Stimulated activated CD8-positive, alpha-beta memory T cell treated with anti-CD3 and anti-CD28 coated beads, Interleukin-2, amount 100 ng/mL, for 1 hour (primary cell): ENCODE results near the gene DAGLA.
"Not testable (repeated sequence)": the region's sequence is repeated elsewhere in the genome, so short reads cannot be mapped to it uniquely, and the experiment has no call there.

Experiments
- DNase-seq, 2 donors: peaks; one replicate each; pipeline ENCODE4 v3.0.0-alpha.2; 2020; ENCODE audit warnings: low read depth in 2 of 2

DAGLA gene

DNA sequence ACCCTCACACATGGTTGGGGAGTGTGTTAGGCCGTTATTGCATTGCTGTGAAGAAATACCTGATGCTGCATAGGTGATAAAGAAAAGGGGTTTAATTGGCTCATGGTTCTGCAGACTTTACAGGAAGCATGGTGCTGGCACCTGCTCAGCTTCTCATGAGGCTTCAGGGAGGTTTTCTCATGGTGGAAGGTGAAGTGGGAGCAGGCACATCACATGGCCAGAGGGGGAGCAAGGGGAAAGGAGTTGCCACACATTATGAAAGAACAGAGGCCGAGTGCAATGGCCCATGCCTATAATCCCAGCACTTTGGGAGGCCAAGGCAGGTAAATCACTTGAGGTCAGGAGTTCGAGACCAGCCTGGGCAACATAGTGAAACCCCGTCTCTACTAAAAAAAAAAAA, 19.2 kb upstream of the DAGLA start:
- not testable (repeated sequence) for DNase-seq

DNA sequence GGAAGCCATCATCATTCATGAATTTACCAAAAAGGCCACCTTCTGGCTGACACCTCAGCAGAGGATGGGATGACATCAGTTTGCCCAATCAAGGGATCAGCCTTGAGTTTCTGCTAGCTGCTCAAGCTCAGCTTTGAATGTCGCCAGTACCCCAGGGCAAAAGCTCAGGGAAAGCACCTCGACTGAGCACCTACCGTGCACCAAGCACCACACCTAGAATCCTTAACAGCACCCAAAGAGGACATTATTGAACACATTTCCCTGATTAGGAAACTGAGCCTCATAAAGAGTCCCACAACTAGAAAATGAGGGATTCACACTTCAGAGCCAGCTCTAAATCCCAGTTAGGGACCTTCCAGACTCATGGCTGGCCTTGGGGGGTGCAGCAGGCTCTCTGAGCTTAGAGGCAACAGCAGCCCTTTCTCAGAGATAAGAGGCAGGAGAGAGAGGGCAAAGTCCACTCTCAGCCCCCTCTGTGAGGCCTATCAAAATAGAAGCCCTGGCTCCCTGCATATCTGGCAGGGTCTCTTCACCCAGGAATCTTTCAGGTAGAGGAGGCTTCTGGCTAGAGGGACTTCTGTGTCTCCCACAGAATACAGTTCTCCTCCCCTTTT, 13.4 kb upstream of the DAGLA start:
- no peak for DNase-seq

DNA sequence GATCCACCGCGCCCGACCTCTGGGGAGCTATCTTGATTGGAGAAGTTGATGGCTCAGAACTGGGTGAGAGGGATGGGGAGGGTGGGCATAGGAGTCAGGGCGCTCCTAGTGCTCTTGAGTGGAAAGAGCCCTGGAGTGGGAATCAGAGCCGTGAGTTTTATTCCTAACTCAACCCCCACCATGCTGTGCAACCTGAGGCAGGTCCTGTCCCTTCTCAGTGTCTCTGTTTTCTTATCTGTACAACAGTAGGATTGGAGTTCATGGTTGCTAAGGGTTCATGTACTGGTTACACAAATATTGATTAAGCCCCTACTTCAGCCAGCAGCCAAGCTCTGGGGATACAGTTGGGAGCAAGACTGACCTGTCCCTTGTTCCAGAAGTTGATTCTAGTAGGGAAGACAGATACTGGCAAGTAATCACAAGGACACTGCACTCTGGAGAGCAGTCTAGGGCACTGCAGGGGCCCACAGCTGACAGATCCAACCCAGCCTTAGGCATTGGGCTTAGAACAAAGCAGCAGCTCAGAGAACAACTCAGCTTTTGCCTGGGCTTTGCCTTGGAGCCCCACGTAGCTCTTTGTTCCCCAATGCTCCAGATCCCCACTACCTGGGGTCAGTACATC, 12.4 kb upstream of the DAGLA start:
- no peak for DNase-seq

DNA sequence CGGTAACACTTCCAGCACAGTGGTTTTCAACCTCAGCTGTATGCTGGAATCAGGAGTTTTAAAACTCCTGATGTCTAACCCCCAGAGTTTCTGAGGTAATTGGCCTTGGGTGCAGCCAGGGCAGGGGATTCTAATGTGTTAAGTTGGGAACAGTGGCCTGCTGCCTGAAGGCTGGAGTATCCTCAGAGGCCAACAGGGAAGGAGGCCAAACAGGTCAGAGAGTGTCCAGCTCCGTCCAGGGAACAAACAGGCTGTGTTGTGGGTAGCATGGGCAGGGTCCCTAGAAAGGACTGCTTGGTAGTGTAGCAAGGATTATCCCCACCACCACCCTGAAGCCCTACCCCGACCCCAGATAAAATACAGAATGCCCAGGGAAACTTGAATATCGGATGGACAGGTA, 10.8 kb upstream of the DAGLA start:
- no peak for DNase-seq

DNA sequence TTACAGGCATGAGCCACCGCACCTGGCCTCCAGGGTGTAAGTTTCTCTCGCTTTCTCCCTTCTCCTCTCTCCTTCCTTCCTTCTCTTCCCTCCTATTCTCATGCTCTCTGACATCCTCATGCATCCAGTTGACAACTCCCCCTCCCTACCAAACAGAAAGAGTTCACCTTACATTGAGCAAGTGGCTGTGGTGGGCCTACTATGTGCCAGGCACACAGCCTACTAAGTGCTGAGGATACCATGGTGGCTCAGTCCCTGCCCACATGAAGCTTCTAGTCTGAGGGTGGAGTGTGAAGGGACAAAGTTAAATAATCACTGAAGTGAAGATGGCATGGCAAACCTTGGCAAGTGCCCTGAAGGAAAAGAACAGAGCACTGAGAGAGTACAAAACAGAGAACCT, 9.6 kb upstream of the DAGLA start:
- DNase-seq: no peak

DNA sequence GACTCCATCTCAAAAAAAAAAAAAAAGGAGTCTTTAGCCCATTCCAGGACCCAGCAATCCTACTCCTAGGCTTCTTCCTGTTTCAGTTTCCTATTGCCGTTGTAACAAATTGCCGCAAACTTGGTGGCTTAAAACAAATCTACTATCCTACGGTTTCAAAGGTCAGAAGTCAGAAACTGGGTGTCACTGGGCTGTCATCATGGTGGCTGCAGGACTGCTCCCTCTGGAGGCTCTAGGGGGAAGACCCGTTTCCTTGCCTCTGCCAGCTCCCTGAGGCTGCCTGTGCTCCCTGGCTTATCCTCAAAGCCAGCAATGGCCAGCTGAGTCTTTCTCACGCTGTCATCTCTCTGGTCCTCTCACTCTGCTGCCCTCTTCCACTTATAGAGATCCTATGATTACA, 8.7 kb upstream of the DAGLA start:
- no peak for DNase-seq

DNA sequence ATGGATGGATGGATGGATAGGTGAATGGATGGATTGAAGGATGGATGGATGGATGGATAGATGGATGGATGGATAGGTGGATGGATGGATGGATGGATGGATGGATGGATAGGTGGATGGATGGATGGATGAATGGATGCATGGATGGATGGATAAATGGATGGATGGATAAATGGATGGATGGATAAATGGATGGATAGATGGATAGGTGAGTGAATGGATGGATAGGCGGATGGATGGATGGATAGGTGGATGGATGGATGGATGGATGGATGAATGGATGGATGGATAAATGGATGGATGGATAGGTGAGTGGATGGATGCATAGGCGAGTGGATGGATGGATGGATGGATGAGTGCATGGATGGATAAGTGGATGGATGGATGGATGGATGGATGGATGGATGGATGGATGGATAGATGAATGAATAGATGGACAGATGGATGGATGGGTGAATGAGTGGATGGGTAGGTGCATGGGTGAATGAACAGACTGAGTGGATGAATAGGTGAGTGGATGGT, 6.2 kb upstream of the DAGLA start:
- DNase-seq: not testable (repeated sequence)

DNA sequence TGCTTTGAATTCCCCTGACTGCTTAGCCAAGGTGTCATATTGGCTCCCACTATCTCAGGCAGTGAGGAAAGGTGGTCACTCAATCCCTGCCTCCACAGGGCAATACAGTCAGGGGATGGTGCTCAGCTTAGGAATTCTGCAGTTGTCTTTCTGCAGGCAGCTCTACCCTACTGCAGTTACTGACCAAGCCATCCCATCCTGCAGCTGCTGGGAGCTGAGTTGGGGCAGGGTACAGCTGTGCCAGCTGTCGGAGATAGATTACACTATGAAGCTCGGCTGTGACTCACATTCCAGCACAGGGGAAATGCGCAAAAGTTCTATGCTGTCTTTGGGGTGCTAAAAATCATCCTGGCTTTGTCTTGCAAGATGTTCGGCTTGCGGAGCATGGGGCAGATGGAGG, 4.4 kb upstream of the DAGLA start:
- DNase-seq: no peak

DNA sequence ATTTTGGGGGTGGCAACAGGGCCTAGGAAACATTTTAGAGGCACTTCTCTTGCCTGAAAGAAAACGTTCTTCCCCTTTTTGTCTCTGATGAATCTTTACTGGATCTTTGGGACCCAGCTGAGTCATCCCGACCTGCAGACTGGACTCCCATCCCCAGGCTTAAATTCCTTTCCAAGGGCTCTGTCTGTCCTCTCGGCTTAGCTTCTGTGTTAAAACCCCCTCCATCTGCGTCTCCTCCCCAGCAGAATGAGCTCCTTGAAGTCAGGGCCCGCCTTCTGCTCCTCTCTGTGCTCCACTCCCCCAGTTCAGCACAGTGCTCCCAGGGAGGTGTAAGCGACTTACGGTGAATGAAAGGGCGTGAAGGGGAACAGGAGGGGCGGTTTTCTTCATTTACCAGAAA, 895 bp upstream of the DAGLA start:
- no peak for DNase-seq

DNA sequence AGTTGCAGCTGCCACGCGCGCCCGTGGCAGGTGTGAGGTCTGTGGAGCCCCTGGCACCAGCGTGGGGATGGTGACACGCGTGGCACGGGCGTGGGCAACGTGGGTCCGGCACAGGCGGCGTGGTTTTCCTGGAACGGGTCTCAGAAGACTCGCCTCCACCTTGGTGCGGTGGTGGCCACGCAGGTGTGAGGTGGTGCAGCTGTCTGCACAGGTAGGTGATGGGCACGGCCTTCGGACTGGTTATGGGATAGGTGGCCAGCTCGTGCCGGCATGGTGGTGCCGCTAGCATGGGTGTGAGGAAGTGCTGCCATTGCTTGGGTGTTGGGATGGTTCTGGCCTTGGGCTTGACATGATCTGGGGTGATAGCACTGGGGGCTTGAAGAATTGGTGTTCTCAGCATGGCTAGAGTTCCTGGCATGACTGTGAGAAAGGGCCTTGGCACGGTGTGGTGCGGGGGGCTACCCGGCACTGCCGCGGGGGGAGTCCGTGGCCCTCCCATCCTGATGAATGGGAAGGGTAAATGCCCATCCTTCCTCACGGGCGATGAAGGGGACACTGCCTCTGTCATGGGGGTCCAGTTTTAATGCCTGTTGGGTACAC, 531 bp downstream of the DAGLA start:
- no peak for DNase-seq

DNA sequence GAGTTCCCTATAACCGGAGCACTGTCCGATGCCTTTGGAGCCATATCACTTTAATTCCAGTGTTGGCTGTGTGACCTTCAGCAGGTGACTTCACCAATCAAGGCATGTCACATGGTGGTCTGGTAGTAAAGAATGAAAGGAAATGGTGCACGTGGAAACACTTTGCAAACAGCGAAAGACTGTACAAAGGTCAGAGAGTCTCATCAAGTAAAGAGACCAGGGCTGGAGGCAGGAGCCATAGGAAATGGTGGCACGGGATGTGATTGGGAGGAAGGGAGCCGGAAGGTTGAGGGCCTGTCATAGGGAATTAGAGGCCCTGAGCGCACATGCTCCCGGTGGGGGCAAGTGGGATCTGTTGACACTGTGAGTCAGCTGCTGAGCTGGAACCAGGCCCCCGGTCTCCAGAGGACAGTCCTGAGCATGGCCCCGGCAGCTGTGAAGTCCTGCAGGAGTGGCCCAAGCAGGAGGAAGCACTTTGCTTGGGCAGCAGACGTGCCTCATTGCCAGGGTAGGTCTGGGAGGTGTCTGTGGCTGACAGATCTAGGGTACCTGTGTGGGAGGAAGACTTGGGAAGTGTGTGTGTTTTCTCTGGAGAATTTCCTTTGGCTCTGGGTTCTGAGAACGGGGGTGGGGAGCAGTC, 2.0 kb downstream of the DAGLA start:
- no peak for DNase-seq

DNA sequence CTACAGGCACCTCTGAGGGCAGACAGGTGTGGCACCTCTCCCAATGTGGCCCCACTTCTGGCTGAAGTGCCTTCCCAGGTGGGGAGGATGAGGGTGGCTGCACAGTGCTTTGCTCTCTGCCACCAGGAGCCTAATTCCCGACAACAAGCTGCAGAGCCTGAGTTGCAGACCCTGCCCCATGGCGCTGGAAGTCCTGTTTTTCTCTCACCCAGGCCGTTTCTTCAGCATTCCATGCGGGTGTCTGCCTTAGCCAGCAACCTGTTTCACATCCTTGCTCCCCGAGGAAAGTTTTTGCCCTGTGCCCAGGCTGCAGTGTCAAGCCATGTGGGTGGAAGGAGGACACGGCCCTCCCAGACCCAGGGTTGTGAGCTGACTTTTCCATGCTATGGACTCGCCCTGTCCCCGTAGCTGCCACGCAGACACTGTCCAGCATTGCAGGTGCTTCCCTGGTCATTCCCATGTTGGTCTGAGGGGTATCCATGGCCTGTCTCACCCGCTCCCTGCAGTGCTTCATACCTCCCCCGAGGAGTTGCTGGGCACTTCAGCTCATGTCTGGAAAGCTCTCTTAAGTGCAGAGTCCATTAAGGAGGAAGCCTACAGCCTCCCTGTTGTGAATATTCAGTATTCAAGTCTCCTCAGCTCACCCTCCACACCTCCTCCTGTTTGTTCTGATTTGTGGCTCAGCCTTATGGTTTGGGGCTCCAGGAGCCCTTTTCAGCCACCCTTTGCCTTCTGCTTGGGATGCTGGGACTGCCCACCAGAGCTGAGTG, 2.9 kb downstream of the DAGLA start:
- DNase-seq: no peak

DNA sequence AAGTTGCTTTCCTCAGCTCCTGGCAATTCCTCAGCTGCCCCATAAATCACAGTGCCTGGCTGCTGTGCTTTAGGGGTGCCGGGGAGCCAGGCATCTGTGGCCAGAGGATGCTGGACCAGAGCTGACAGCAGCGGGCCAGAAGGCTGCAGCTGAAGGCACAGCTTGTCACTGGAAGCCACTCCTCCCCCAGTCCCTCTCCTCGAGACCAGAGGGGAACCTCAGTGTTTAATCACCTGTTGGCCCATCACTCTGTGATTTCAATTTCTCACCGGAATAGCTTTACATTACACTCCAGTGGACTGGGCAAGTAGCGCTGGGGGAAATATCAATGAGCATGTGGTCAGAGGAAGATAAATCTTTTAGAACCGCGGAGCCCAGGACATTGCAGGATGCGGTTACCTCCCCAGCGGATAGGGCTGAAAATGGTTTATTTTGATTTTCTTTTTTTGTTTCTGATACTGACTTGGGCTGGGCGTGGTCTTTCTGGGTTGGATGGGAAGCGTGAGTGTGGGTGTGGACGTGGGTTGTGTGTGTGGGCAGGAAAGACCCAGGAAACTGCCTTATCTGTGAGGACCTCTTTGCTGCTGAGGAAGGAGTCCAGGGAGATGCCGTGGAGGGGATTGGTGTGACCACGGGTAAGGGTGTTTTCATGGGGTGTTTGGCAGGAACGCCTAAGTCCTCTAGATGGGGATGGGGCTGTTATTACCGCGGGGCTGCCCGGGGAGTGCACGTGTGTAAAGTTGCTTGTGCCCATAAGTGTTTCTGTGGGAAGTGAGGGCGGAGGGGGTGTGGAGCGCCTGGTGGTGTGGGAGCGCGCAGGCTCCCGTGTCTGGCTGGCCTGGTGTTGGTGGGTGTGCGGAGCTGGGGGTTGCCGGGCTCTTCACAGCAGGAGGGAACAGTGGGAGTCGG, 4.0 kb downstream of the DAGLA start:
- no peak for DNase-seq

DNA sequence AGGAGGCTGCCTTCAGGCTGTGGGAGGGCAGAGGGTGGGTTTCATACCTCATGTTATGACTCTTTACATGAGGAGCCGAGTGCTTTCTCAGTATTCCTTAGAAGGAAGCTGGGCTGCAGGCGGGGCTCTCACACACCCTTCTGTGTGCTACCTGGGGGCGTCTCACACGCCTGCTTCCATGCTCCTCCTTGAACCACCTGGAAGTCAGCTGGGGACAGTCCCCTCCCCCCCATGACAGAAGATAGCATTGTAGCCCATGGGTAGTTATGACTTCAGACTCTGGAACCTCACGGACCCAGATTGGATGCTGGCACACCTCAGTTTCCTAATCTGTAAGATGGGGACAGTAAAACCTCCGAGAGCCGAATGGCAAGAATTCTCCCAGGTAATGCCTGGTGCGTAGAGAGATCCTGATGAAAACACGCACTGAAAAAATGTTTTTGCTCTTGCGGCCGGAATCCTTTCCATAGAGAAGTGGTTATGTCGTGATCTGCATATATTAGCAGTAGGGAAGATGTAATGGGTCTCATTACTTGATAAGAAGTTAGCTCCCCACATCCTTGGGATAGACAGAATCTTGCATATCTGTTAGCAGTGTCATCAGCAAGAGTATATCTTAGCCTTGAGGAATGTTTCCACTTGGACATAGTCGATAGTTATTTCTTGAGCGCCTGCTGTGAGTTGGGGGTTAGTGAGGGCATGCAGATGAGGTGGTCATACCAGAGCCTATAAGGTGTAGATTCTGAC, 4.9 kb downstream of the DAGLA start:
- no peak for DNase-seq

DNA sequence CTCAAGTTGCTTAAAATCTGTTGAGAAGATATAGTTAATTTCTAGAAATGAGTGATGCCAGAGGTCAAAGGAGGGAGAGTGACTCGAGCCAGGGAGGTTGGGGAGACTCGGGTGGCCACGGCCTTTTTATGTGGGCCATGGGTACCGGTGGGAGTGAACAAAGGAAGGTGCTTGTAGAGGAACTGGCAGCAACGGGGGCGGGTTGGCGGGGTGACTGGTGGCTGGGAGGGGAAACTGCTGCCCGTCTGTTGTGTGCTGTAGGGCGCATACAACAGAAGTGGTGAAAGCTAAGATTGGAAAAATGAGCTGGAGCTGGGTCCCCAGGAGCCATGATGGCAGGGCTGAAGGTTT, 5.4 kb downstream of the DAGLA start:
- no peak for DNase-seq

DNA sequence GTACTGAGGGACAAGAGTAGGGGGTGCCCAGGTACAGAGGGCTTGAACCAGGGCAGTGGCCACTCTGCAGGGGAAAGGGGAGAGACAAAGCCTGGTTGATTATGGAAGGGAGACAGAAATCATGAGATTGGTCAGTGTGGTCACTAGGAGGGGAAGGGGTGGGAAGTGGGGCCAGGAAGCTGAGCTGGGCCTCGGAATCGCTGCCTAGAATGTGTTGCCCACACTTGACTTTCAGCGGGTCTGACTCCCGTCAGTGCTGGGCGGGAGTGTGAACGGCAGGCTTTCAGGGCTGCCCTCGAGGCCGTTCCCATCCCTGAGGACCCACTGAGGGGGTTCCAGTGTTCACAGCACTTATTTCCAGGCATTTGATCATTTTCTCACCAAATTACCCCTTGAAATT, 5.9 kb downstream of the DAGLA start:
- no peak for DNase-seq

DNA sequence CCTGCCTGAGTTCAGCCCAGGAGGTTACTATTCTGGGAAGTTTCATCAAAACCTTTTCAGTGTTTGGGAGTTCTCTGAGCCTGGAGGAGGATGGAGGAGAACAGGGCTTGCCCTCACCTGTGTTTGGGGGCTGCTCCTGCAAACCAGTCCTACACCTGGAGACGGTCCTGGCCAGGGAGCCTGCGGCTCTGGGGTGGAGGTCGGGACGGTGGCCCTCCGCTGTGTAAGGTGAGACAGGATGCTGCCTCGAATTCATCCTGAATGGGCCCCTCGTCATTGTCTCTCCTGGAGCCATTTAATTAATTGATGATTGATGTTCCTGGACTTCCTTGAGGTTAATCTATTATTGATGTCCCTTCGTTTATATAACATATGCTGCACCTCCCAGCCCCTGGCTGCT, 6.3 kb downstream of the DAGLA start:
- DNase-seq: no peak

DNA sequence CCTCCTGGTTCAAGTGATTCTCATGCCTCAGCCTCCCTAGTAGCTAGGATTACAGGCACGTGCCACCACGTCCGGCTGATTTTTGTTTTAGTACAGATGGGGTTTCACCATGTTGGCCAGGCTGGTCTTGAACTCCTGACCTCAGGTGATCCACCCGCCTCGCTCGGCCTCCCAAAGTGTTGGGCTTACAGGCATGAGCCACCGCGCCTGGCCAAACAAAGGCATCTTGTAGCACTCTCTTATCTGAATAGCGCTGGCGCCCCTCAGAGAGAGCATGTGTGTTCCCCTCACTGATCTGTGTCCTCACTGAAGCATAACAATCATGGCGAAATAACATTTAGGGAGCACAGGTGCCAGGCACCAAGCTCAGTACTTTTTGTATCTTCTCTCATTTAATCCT, 7.2 kb downstream of the DAGLA start:
- DNase-seq: no peak

DNA sequence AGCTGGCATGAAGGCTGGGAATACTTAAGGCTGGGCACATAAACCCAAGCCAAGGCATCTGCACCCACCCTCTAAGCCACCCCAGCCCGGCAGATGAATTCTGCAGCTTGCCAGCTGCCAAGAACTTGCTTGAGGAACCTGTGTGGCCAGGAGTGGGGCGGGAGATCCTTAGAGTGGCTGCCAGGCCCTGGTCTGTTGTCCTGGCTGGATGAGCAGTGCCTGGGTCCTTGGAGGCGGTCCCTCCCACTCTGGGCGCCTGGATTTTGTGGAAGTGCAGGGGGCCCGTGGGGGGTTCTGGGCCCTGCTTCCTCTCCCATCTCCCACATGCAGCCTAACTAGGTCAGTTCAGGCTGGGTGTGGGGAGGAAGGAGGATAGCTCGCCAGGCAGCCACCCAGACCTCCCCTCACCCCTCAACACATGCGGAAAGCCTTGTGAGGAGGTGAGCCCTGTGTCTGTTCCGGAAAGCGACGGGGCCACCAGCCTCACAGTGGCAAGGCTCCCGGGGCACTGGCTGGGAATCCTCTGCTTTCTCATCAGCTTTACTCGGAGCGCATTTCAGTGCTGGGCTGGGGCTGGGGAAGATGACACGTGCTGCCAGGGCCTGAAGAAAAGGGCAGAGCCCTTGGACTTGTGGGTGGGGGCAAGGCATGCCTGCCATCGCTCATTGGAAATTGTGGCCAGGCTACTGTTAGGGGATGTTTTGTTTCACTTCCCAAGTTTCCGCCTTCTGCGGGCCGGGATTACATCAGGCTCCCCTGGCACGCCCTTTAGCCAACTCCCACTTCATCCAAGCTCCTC, 8.4 kb downstream of the DAGLA start:
- no peak for DNase-seq

DNA sequence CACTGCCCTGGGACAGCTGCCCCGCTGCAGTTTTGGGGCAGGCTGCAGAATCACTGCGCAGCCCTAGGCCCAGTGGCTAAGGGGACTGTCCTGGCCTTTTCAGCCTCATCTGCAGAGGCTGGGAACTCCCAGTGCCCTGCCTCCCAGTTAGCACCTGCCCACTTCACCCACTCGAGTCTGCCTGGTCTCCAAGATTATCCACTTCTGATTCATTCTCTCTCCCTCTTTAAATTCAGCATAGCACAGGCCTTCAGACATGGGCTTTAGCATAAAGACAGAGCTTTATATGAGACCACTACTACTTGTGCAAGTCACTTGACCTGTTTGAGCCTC, 8.9 kb downstream of the DAGLA start:
- no peak for DNase-seq
